ENCODE results near the gene ZNF277.

Gene ZNF277

GRCh38 chr7:112201839-112202238 is 4.7 kb upstream of the ZNF277 start:
- Histone ChIP-seq H3K9me3 (ENCODE audit: control insufficient read depth, insufficient read depth, low read depth, low read length) (no peaks in the 10 kb centered on the region), H3K4me1 (ENCODE audit: control insufficient read depth, insufficient read depth, low read length) (peaks cover 19% of the 10 kb centered on the region), H3K27ac (ENCODE audit: low read depth, low read length) (no peak overlapping the region), H3K36me3 (ENCODE audit: control insufficient read depth, insufficient read depth, low read length) (no peaks in the 10 kb centered on the region), H3K4me3 (ENCODE audit: low read depth, low read length) (no peak overlapping the region), H3K27me3 (ENCODE audit: control insufficient read depth, insufficient read depth, low read length) (no peaks in the 10 kb centered on the region), H3K9ac (ENCODE audit: low read length) (no peak overlapping the region)

- no peaks in the 10 kb centered on the region for H3K9me3 ChIP-seq (ENCODE audit: control insufficient read depth, insufficient read depth, low read depth, low read length)
- no peak overlapping the region for H3K9ac ChIP-seq (ENCODE audit: low read length)
- H3K4me3 ChIP-seq (ENCODE audit: low read depth, low read length): no peak overlapping the region
- H3K36me3 ChIP-seq (ENCODE audit: control insufficient read depth, insufficient read depth, low read length): no peaks in the 10 kb centered on the region
- no peak overlapping the region for H3K27ac ChIP-seq (ENCODE audit: low read depth, low read length)
- no peaks in the 10 kb centered on the region for H3K27me3 ChIP-seq (ENCODE audit: control insufficient read depth, insufficient read depth, low read length)
- H3K4me1 ChIP-seq (ENCODE audit: control insufficient read depth, insufficient read depth, low read length): peaks cover 19% of the 10 kb centered on the region
These were observed 3.7 kb upstream of the ZNF277 start for GRCh38 chr7:112202816-112203215.

GRCh38 chr7:112203365-112203739 is 3.1 kb upstream of the ZNF277 start:
- no peaks in the 10 kb centered on the region for H3K9me3 ChIP-seq (ENCODE audit: control insufficient read depth, insufficient read depth, low read depth, low read length)
- no peaks in the 10 kb centered on the region for H3K27me3 ChIP-seq (ENCODE audit: control insufficient read depth, insufficient read depth, low read length)
- H3K27ac ChIP-seq (ENCODE audit: low read depth, low read length): no peak overlapping the region
- H3K4me3 ChIP-seq (ENCODE audit: low read depth, low read length): peak overlapping the region; percentile 90; the same call in 1 of the 2 replicates
- no peak overlapping the region for H3K9ac ChIP-seq (ENCODE audit: low read length)
- H3K4me1 ChIP-seq (ENCODE audit: control insufficient read depth, insufficient read depth, low read length): peaks cover 16% of the 10 kb centered on the region
- H3K36me3 ChIP-seq (ENCODE audit: control insufficient read depth, insufficient read depth, low read length): no peaks in the 10 kb centered on the region

- H3K9ac ChIP-seq (ENCODE audit: low read length): peak overlapping the region; percentile 85
- H3K9me3 ChIP-seq (ENCODE audit: control insufficient read depth, insufficient read depth, low read depth, low read length): no peaks in the 10 kb centered on the region
- no peaks in the 10 kb centered on the region for H3K27me3 ChIP-seq (ENCODE audit: control insufficient read depth, insufficient read depth, low read length)
- peaks cover 16% of the 10 kb centered on the region for H3K4me1 ChIP-seq (ENCODE audit: control insufficient read depth, insufficient read depth, low read length)
- H3K36me3 ChIP-seq (ENCODE audit: control insufficient read depth, insufficient read depth, low read length): no peaks in the 10 kb centered on the region
- H3K4me3 ChIP-seq (ENCODE audit: low read depth, low read length): peak overlapping the region; percentile 90
- H3K27ac ChIP-seq (ENCODE audit: low read depth, low read length): no peak overlapping the region
These were observed 1.8 kb upstream of the ZNF277 start for GRCh38 chr7:112204499-112205342.

GRCh38 chr7:112205343-112206237 is 905 bp upstream of the ZNF277 start:
- Histone ChIP-seq H3K27ac (ENCODE audit: low read depth, low read length) (peak overlapping the region; percentile 32; the same call in 1 of the 2 replicates), H3K9ac (ENCODE audit: low read length) (peak overlapping the region; percentile 85), H3K36me3 (ENCODE audit: control insufficient read depth, insufficient read depth, low read length) (no peaks in the 10 kb centered on the region), H3K9me3 (ENCODE audit: control insufficient read depth, insufficient read depth, low read depth, low read length) (no peaks in the 10 kb centered on the region), H3K4me1 (ENCODE audit: control insufficient read depth, insufficient read depth, low read length) (peaks cover 16% of the 10 kb centered on the region), H3K4me3 (ENCODE audit: low read depth, low read length) (peak overlapping the region; percentile 90), H3K27me3 (ENCODE audit: control insufficient read depth, insufficient read depth, low read length) (no peaks in the 10 kb centered on the region)

- H3K36me3 ChIP-seq (ENCODE audit: control insufficient read depth, insufficient read depth, low read length): no peaks in the 10 kb centered on the region
- H3K27me3 ChIP-seq (ENCODE audit: control insufficient read depth, insufficient read depth, low read length): no peaks in the 10 kb centered on the region
- H3K4me1 ChIP-seq (ENCODE audit: control insufficient read depth, insufficient read depth, low read length): peaks cover 24% of the 10 kb centered on the region
- peak overlapping the region; percentile 82 for H3K9ac ChIP-seq (ENCODE audit: low read length)
- no peaks in the 10 kb centered on the region for H3K9me3 ChIP-seq (ENCODE audit: control insufficient read depth, insufficient read depth, low read depth, low read length)
- H3K4me3 ChIP-seq (ENCODE audit: low read depth, low read length): peak overlapping the region; percentile 90
- H3K27ac ChIP-seq (ENCODE audit: low read depth, low read length): peak overlapping the region; percentile 71; the same call in 1 of the 2 replicates
These were observed 597 bp downstream of the ZNF277 start for GRCh38 chr7:112206991-112207592.

- Histone ChIP-seq H3K9ac (ENCODE audit: low read length) (no peak overlapping the region), H3K4me3 (ENCODE audit: low read depth, low read length) (peak overlapping the region; percentile 90), H3K36me3 (ENCODE audit: control insufficient read depth, insufficient read depth, low read length) (no peaks in the 10 kb centered on the region), H3K4me1 (ENCODE audit: control insufficient read depth, insufficient read depth, low read length) (peaks cover 23% of the 10 kb centered on the region), H3K9me3 (ENCODE audit: control insufficient read depth, insufficient read depth, low read depth, low read length) (no peaks in the 10 kb centered on the region), H3K27ac (ENCODE audit: low read depth, low read length) (no peak overlapping the region), H3K27me3 (ENCODE audit: control insufficient read depth, insufficient read depth, low read length) (no peaks in the 10 kb centered on the region)
These were observed 1.3 kb downstream of the ZNF277 start for GRCh38 chr7:112207765-112208164.

- Histone ChIP-seq H3K4me1 (ENCODE audit: control insufficient read depth, insufficient read depth, low read length) (peaks cover 20% of the 10 kb centered on the region), H3K9ac (ENCODE audit: low read length) (no peak overlapping the region), H3K27me3 (ENCODE audit: control insufficient read depth, insufficient read depth, low read length) (no peaks in the 10 kb centered on the region), H3K27ac (ENCODE audit: low read depth, low read length) (no peak overlapping the region), H3K9me3 (ENCODE audit: control insufficient read depth, insufficient read depth, low read depth, low read length) (no peaks in the 10 kb centered on the region), H3K4me3 (ENCODE audit: low read depth, low read length) (no peak overlapping the region), H3K36me3 (ENCODE audit: control insufficient read depth, insufficient read depth, low read length) (no peaks in the 10 kb centered on the region)
These were observed 4.9 kb downstream of the ZNF277 start for GRCh38 chr7:112211348-112211907.

- H3K4me1 ChIP-seq (ENCODE audit: control insufficient read depth, insufficient read depth, low read length): peaks cover 20% of the 10 kb centered on the region
- no peak overlapping the region for H3K4me3 ChIP-seq (ENCODE audit: low read depth, low read length)
- no peaks in the 10 kb centered on the region for H3K9me3 ChIP-seq (ENCODE audit: control insufficient read depth, insufficient read depth, low read depth, low read length)
These were observed 6.1 kb downstream of the ZNF277 start for GRCh38 chr7:112212571-112212970.

GRCh38 chr7:112213735-112214134 is 7.2 kb downstream of the ZNF277 start:
- no peak overlapping the region for H3K27ac ChIP-seq (ENCODE audit: low read depth, low read length)
- no peaks in the 10 kb centered on the region for H3K27me3 ChIP-seq (ENCODE audit: control insufficient read depth, insufficient read depth, low read length)
- no peaks in the 10 kb centered on the region for H3K36me3 ChIP-seq (ENCODE audit: control insufficient read depth, insufficient read depth, low read length)
- no peak overlapping the region for H3K9ac ChIP-seq (ENCODE audit: low read length)
- peaks cover 20% of the 10 kb centered on the region for H3K4me1 ChIP-seq (ENCODE audit: control insufficient read depth, insufficient read depth, low read length)
- no peaks in the 10 kb centered on the region for H3K9me3 ChIP-seq (ENCODE audit: control insufficient read depth, insufficient read depth, low read depth, low read length)
- H3K4me3 ChIP-seq (ENCODE audit: low read depth, low read length): no peak overlapping the region

More at GRCh38 chr7:112212571-112212970, 6.1 kb downstream of the ZNF277 start:
- H3K27me3 ChIP-seq (ENCODE audit: control insufficient read depth, insufficient read depth, low read length): no peaks in the 10 kb centered on the region
- H3K27ac ChIP-seq (ENCODE audit: low read depth, low read length): no peak overlapping the region
- no peak overlapping the region for H3K9ac ChIP-seq (ENCODE audit: low read length)
- H3K36me3 ChIP-seq (ENCODE audit: control insufficient read depth, insufficient read depth, low read length): no peaks in the 10 kb centered on the region

Data from HUES6 (cell line).